ENCODE data around the gene TNFAIP8. TPM values are rescaled to one million over a fixed set of nuclear protein-coding genes. Genes with fewer than 3 reads are reported as not detected.

TNFAIP8 gene
- polyA plus RNA-seq, 1 donor from 2014 or later = 285 TPM

GRCh38 chr5:119379096-119379495 lies 23.3 kb downstream of the TNFAIP8 start:
- peak overlapping the region; percentile 69 to 87 (median 75) for H3K27ac Mint-ChIP-seq

DNA sequence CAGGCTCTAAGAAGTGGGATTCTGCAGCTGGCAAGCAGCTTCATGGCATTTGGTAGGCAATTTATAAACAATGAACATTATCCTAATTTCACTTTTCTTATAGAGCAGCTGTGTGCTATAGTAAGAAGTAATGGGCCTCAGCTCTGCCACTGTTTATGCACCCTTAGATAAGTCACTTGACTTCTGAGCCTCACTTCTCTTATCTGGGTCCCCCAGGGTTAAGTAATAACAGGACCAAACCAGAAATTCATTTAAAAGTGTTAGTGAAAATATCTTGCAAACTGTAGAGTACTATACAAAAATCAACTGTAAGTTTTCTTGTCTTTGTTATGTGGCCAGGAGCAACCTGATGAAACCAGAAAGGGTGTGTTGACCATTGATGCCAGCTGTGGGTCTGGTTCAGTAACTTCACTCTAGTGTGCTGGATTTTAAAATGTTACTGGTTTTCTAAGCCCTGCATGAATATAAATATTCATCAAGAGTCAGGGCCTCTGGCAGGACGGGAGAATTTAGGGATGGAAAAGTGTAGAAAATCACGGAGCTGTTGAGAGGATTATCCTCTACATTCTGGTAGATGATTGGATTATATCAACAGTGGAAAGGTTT lies 24.2 kb downstream of the TNFAIP8 start:
- H3K4me3 Mint-ChIP-seq = peak overlapping the region in 2 of 4 donors; percentile 3 to 63
- H3K4me1 Mint-ChIP-seq = peaks cover 41 to 64% (median 57%) of the 10 kb centered on the region in 3 donors
- H3K36me3 Mint-ChIP-seq = peaks cover 4% of the 10 kb centered on the region
- H3K9me3 Mint-ChIP-seq = no peaks in the 10 kb centered on the region
- H3K27ac Mint-ChIP-seq = peak overlapping the region; percentile 73 to 87 (median 78)
- no peaks in the 10 kb centered on the region for H3K27me3 Mint-ChIP-seq

More at GRCh38 chr5:119379096-119379495, 23.3 kb downstream of the TNFAIP8 start:
- Mint-ChIP-seq H3K27me3 (no peaks in the 10 kb centered on the region), H3K36me3 (peaks cover 8% of the 10 kb centered on the region), H3K4me1 (peaks cover 41 to 62% (median 53%) of the 10 kb centered on the region in 3 donors), H3K4me3 (peak overlapping the region in 1 of 4 donors; percentile 79), H3K9me3 (no peaks in the 10 kb centered on the region)

DNA sequence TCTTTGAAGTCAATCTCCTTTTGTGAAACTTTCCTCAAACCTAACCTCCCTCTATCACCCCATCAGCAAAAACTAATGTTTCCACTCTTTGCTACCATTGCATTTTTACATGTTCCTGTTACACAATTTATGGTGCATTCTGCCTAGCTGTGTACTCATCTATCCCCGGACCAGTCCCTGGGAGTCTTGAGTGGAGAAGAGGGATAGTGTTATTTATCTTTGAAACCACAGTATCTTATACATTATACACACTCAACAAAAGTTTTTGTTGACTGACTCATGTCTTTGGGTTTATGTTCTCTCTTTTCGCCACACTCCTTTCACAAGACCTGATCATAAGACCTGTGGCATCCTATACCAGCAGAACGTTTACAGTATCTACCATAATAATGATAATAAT lies 26.4 kb downstream of the TNFAIP8 start:
- Mint-ChIP-seq H3K4me1 (peaks cover 55 to 75% (median 71%) of the 10 kb centered on the region in 3 donors), H3K4me3 (peak overlapping the region in 1 of 4 donors; percentile 9)

GRCh38 chr5:119383008-119383407 lies 27.2 kb downstream of the TNFAIP8 start:
- Mint-ChIP-seq H3K27ac (peak overlapping the region in 2 of 3 donors; percentile 81 to 83), H3K36me3 (peaks cover 3% of the 10 kb centered on the region), H3K4me3 (peak overlapping the region in 1 of 4 donors; percentile 11), H3K9me3 (no peaks in the 10 kb centered on the region), H3K27me3 (no peaks in the 10 kb centered on the region), H3K4me1 (peaks cover 54 to 76% (median 72%) of the 10 kb centered on the region in 3 donors)

More for the DNA sequence above, 26.4 kb downstream of the TNFAIP8 start:
- H3K27ac Mint-ChIP-seq = peak overlapping the region in 2 of 3 donors; percentile 5 to 11
- no peaks in the 10 kb centered on the region for H3K27me3 Mint-ChIP-seq
- H3K9me3 Mint-ChIP-seq = no peaks in the 10 kb centered on the region
- H3K36me3 Mint-ChIP-seq = peaks cover 3% of the 10 kb centered on the region

- H3K4me1 Mint-ChIP-seq = peaks cover 56 to 78% (median 75%) of the 10 kb centered on the region in 3 donors
- H3K36me3 Mint-ChIP-seq = peaks cover 8% of the 10 kb centered on the region
- H3K27me3 Mint-ChIP-seq = no peaks in the 10 kb centered on the region
- peak overlapping the region in 3 of 4 donors; percentile 11 to 24 (median 15) for H3K4me3 Mint-ChIP-seq
- peak overlapping the region; percentile 14 to 90 (median 83) for H3K27ac Mint-ChIP-seq
- no peaks in the 10 kb centered on the region for H3K9me3 Mint-ChIP-seq
Measured at GRCh38 chr5:119385136-119385535, 29.3 kb downstream of the TNFAIP8 start.

DNA sequence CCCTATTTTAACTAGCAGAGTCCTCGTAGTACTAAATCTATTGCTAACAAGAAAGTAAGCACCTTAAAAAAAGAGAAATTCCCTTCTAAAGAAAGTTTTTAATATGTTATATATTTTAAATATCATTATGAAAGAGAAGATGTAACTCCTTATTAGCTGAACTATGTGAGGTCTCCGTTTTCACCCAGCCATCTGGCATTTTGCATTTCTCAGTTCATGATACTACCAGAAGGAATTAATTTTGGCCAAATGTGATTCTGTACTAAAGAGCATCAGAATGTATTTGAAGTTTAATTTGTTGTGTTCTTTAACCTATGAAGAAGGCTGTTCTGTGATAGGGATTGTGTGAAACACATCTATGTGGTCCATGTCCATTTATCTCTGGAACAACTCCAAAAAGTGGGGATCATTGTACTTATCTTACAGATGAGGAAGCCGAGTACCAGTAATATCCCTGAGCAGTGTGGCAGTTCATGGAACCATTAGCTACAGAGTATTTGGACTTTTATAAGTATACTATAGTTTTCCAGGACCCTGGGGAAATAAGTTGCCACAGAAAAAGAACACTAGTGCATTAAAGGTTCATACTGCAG lies 29.8 kb downstream of the TNFAIP8 start:
- H3K27ac Mint-ChIP-seq = peak overlapping the region; percentile 14 to 90 (median 83)
- H3K9me3 Mint-ChIP-seq = no peaks in the 10 kb centered on the region
- H3K27me3 Mint-ChIP-seq = no peaks in the 10 kb centered on the region
- peak overlapping the region in 3 of 4 donors; percentile 11 to 45 (median 15) for H3K4me3 Mint-ChIP-seq
- H3K4me1 Mint-ChIP-seq = peaks cover 60 to 80% (median 76%) of the 10 kb centered on the region in 3 donors
- H3K36me3 Mint-ChIP-seq = peaks cover 10% of the 10 kb centered on the region

DNA sequence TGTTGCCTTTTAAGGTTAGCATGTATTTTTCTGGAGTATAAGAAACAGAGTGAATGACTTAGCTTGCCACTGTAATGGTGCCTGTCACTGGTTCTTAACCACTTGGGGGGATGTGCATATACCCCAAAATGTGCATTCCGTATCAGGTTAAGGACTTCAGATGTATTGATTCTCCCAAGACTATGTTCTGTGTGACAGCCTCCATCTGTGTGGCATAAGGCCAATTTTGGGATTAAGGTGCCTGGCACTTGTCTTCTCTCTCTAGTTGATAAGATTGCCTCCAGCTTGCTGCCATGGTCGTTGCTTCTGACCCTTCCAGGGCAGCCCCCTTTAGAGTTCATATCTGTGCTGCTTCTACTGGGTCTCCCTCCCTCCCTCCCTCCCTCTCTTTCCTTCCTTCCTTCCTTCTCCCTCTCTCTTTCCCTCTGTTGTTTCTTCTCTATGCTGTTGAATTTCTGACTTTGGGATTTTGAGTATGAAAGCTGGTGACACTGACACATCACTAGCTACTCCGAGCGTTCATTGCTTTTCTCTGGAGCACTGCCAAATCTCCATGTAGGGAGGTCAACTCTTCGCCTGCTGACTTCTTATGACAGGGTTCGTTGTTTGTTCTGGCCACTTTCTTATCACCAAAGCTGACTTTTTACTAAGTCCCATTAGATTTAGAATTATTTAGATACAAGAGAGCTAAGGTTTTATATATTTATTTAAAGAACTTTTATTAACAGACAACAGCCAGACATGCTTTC lies 31.0 kb downstream of the TNFAIP8 start:
- H3K4me1 Mint-ChIP-seq = peaks cover 66 to 80% (median 79%) of the 10 kb centered on the region in 3 donors
- H3K9me3 Mint-ChIP-seq = no peaks in the 10 kb centered on the region
- peaks cover 13% of the 10 kb centered on the region for H3K36me3 Mint-ChIP-seq
- H3K27ac Mint-ChIP-seq = peak overlapping the region; percentile 14 to 81 (median 57)
- H3K4me3 Mint-ChIP-seq = peak overlapping the region in 2 of 4 donors; percentile 35 to 37
- H3K27me3 Mint-ChIP-seq = no peaks in the 10 kb centered on the region

DNA sequence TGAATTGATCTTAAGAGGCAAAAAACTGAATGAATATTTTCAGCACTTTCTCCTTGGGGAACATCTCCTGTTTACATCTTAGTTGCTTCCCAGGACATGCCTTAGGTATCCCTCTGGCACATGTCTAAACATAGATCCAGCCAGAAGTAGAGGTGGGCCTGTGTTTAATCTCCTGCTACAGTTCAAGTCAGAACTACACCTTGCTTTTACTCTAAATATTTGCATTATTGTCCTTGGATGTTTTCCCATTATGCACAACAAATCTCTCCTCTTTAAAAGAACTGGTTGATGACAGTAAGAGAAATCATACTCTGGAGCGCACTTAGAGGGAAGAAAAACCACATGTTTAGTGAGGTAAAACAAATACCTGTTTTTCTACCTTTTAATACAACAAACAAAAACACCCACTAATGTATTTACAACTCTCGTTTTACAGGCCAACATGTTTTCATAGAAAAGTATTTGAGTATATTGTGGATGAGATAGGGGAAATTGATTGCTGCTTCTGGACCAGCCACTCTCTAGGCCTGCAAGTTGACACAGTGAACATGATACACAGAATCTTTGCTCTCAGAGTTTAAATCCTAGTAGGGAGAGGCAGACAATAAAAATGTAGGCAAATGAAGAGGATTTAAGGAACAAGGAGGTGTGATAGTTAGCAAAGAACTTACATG lies 32.3 kb downstream of the TNFAIP8 start:
- Mint-ChIP-seq H3K4me3 (peak overlapping the region in 3 of 4 donors; percentile 27 to 71 (median 58)), H3K9me3 (no peaks in the 10 kb centered on the region), H3K4me1 (peaks cover 66 to 81% (median 75%) of the 10 kb centered on the region in 3 donors), H3K36me3 (peaks cover 12% of the 10 kb centered on the region), H3K27ac (peak overlapping the region; percentile 48 to 84 (median 63)), H3K27me3 (no peaks in the 10 kb centered on the region)

DNA sequence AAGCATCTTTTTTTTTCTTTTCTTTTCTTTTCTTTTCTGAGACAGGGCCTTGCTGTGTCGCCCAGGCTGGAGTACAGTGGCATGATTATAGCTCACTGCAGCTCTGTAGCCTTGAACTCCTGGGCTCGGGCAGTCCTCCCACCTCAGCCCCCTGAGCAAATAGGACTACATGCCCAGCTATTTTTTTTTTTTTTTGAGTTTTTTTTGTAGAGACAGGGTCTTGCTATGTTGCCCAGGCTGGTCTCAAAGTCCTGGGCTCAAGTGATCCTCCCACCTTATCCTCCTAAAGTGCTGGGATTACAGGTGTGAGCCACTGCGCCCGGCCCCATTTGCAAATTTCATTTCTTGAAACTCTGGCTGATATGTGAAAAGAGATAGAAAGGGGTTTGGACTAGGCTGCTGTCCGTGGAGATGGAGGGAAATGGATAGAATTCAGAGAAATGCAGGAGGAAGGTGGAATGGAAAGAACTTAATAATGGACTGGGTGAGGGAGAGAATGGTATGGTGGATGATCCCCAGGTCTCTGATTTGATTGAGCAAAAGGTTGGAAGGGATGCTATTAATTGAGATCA lies 32.9 kb downstream of the TNFAIP8 start:
- peak overlapping the region; percentile 27 to 93 (median 84) for H3K27ac Mint-ChIP-seq
- H3K27me3 Mint-ChIP-seq = no peaks in the 10 kb centered on the region
- peaks cover 15% of the 10 kb centered on the region for H3K36me3 Mint-ChIP-seq
- H3K4me3 Mint-ChIP-seq = peak overlapping the region in 3 of 4 donors; percentile 25 to 87 (median 52)
- H3K9me3 Mint-ChIP-seq = no peaks in the 10 kb centered on the region
- peaks cover 67 to 82% (median 75%) of the 10 kb centered on the region in 3 donors for H3K4me1 Mint-ChIP-seq

GRCh38 chr5:119389288-119390030 lies 33.6 kb downstream of the TNFAIP8 start:
- no peaks in the 10 kb centered on the region for H3K27me3 Mint-ChIP-seq
- H3K4me3 Mint-ChIP-seq = peak overlapping the region in 3 of 4 donors; percentile 48 to 87 (median 52)
- H3K27ac Mint-ChIP-seq = peak overlapping the region; percentile 27 to 93 (median 84)
- peaks cover 18% of the 10 kb centered on the region for H3K36me3 Mint-ChIP-seq
- peaks cover 67 to 81% (median 75%) of the 10 kb centered on the region in 3 donors for H3K4me1 Mint-ChIP-seq
- H3K9me3 Mint-ChIP-seq = no peaks in the 10 kb centered on the region

DNA sequence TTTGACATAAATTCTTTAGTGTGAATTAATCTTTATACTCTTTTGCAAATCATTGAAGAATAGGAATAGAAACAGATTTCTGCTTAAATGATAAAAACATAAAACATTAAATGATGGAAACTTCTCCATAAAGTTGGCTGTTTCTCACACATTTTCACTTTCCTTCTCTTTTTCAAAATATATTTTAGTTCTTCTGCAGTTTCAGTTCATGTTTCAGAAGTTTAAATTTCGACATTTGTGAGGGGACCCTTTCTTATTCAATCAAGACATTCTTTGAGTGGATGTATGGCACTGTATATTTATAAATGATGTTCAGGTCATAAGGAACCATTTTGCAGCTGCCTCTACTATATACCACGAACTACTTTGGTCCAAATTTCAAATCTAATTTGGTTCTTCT lies 34.6 kb downstream of the TNFAIP8 start:
- no peaks in the 10 kb centered on the region for H3K9me3 Mint-ChIP-seq
- H3K36me3 Mint-ChIP-seq = peaks cover 18% of the 10 kb centered on the region
- peaks cover 65 to 80% (median 73%) of the 10 kb centered on the region in 3 donors for H3K4me1 Mint-ChIP-seq
- H3K4me3 Mint-ChIP-seq = peak overlapping the region in 2 of 4 donors; percentile 77 to 87
- peak overlapping the region; percentile 9 to 84 (median 47) for H3K27ac Mint-ChIP-seq
- no peaks in the 10 kb centered on the region for H3K27me3 Mint-ChIP-seq

DNA sequence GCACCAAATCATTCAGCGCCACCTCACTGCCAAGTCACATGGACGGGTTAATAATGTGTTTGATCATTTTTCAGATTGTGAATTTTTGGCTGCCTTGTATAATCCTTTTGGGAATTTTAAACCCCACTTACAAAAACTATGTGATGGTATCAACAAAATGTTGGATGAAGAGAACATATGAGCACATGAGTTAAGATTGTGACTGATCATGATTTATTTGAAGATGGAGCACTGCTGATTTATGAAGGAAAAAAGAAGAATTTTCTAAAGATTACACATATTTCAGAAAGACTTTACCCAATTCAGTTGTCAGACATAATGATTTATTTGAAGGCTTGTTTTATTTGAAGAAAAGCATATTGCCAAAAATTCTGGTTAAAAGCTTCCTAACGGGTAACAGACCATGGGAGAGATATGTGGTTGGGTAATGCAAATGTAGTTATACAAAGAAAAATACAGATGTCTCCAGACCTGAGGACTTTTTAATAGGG lies 37.4 kb downstream of the TNFAIP8 start:
- H3K4me3 Mint-ChIP-seq = peak overlapping the region in 2 of 4 donors; percentile 35 to 72
- H3K9me3 Mint-ChIP-seq = no peaks in the 10 kb centered on the region
- no peaks in the 10 kb centered on the region for H3K27me3 Mint-ChIP-seq
- peaks cover 66 to 76% (median 69%) of the 10 kb centered on the region in 3 donors for H3K4me1 Mint-ChIP-seq
- peaks cover 18% of the 10 kb centered on the region for H3K36me3 Mint-ChIP-seq
- H3K27ac Mint-ChIP-seq = peak overlapping the region; percentile 50 to 68 (median 64)

DNA sequence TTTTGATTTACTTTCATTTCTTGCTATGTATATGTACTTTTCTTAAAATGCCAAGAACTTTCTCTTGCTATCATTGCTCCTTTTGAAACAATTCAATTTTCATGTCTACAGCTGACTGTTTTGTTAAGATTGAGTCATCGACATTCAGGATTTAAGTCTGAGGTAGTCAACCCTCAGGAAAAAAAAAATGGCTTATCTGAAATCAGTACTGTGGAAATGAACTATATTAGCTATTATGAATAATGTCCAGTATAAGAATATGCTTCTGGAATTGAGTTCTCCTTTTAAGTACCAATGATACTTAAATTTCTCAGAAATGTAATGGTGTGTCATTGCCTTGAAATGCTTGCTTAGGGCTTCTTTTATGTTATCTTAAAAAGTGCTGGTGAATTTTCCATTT lies 37.9 kb downstream of the TNFAIP8 start:
- peak overlapping the region; percentile 40 to 86 (median 64) for H3K27ac Mint-ChIP-seq
- peak overlapping the region in 1 of 4 donors; percentile 72 for H3K4me3 Mint-ChIP-seq
- no peaks in the 10 kb centered on the region for H3K27me3 Mint-ChIP-seq
- H3K9me3 Mint-ChIP-seq = no peaks in the 10 kb centered on the region
- peaks cover 66 to 77% (median 69%) of the 10 kb centered on the region in 3 donors for H3K4me1 Mint-ChIP-seq
- peaks cover 18% of the 10 kb centered on the region for H3K36me3 Mint-ChIP-seq

All from IgD-negative memory B cell (primary cell).